GM19395 (cell line): ENCODE data around the gene PLEKHH3.

ENCODE experiments used
- ATAC-seq: cut with Tn5 transposase; IDR thresholded peaks from one replicate; pipeline ENCODE4 v1.9.1; 2021; ENCODE audit warnings: mild to moderate bottlenecking, moderate library complexity; ENCODE audit not compliant: unreplicated experiment

The PLEKHH3 gene

DNA sequence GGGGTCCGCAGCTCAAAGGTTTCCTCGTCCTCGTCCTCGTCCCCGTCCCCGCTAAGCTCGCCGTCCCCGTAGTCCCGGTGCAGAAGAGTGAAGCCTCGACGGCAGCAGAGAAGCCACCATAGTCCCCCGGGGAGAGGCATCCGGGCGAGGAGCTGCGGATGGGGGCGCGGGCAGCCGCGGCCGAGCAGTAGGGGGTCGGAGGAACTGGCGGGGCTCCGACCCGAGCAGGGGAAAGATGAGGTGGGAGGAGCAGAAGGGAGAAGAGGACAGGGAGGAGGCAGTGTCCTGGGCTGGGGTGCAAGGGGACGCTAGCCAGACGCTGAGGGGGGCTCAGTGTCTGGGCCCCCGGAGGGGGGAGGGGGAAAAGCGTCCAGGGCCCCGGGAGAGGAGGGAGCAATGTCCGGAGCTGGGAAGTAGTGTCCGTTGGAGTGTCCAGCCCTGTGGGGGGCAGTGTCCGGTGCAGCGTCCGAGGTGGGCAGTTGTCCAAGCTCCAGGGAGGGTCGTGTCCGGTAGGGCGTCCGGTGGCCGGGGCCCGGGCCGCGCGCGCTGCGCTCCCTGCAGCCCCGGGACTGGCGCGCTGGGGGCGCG, at the start of gene PLEKHH3:
Gene PLEKHH3, minus strand, starts transcription at position 571 of the 588 bp plus-strand sequence. Its CDS starts 431 bp downstream, at position 140.
- ATAC-seq = no peak

DNA sequence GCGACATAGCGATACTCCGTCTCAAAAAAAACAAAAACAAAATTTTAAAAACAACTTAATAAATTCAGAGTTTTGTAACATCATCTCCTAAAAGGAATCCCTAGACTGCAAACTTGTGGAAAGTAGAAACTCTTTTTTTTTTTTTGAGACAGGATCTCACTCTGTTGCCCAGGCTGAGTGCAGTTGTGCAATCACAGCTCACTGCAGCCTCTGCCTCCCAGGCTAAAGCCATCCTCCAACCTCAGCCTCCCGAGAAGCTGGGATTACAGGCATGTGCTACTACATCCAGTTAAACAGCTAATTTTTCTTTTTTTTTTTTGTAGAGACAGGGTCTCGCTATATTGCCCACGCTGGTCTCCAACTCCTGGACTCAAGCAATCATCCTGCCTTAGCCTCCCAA, 48.3 kb upstream of the PLEKHH3 start:
- no peak for ATAC-seq

DNA sequence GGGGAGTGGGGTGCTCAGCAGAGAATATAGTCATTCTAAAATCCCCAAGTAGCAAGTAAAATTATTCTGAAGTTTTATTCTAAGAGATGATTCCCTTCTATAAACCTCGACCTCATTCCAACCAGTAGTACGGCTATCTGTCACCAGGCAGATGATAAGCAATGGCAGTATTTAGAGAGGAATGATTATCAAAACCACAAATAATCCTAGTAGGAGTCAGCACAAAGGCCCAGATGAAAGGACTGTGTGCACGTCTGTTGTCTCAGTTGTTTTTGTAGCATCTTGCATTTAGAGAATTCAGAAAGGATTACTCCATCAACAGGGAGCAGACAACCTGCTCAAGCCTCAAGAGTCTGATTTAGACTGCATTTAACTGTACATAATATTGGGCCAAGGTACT, 46.8 kb upstream of the PLEKHH3 start:
- ATAC-seq = no peak

GRCh38 chr17:42720996-42721583, 44.3 kb upstream of the PLEKHH3 start:
- ATAC-seq = no peak

- no peak for ATAC-seq
Observed at GRCh38 chr17:42709561-42709960, 32.8 kb upstream of the PLEKHH3 start.

GRCh38 chr17:42708588-42708987, 31.8 kb upstream of the PLEKHH3 start:
- ATAC-seq = no peak

GRCh38 chr17:42706732-42707131, 29.9 kb upstream of the PLEKHH3 start:
- no peak for ATAC-seq

DNA sequence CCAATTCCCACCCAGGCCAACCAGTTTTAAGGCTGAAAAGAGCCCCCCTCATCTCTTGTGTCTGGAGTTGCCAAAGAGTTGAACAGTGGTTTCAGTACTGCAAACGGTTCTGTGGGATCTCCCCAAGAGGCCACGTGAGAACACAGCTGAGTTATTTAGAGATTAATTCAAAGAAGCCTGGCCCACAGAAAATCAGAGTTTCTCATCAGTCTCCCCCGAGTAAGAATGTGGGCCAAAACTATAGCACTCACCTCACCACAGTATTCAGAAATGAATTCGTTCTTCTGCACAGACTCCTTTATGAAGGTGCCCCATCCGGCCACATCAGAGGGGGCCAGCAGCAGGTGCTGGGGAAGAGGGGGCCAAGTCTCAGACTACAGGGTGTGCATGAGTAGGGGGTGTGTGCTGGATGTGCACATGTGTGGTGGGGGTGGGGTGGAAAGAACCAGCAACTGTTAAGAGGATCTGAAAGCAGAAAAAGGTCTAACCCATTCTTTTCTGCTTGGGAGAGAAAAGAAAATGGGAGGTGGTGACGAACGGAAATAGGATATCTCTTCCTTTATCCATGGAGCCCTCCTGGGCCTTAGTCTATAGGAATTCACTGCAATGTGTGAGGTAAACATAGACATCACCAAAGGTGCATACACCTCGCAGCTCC, 28.2 kb upstream of the PLEKHH3 start:
- ATAC-seq = peak; percentile 77

DNA sequence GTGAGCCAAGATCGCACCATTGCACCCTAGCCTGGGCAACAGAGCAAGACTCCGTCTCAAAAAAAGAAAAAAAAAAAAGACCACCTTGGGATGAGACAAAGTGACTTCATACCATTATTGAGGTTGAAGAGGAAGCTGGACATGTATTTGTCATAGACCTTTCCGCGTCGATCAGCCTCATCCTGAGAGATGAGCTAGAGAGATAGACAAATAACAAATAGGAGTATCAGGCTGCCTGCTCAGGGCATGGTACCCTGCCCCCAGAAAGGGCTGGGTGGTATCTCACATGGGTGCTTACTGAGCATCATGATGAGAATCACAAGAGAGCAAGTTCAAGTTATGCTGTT, 27.7 kb upstream of the PLEKHH3 start:
- ATAC-seq = peak; percentile 37

DNA sequence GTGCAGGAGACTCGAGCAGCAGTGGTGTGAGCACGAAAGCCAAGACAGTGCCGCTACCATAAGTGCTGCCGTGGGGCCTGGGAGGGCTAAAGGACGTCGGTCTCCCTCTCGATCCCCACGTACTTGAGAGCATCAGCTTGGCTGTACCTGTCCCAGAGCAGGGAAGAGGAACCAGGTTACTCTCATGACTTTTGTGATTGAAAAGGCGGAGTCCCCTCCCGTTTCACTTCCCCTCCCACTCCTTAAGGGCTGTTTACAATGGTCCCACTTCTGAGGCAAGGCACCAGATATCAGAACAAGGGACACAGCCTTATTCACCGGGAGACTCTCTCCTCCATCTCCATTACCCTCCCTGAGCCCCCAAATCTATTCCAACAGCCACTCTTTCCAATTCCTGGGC, 25.7 kb upstream of the PLEKHH3 start:
- no peak for ATAC-seq

- ATAC-seq = no peak
Observed at GRCh38 chr17:42700586-42701289, 23.9 kb upstream of the PLEKHH3 start.

GRCh38 chr17:42699415-42699740, 22.6 kb upstream of the PLEKHH3 start:
- no peak for ATAC-seq

GRCh38 chr17:42698736-42699414, 22.1 kb upstream of the PLEKHH3 start:
- ATAC-seq = no peak

GRCh38 chr17:42697108-42697811, 20.5 kb upstream of the PLEKHH3 start:
- ATAC-seq = no peak

GRCh38 chr17:42695500-42695899, 18.7 kb upstream of the PLEKHH3 start:
- no peak for ATAC-seq

DNA sequence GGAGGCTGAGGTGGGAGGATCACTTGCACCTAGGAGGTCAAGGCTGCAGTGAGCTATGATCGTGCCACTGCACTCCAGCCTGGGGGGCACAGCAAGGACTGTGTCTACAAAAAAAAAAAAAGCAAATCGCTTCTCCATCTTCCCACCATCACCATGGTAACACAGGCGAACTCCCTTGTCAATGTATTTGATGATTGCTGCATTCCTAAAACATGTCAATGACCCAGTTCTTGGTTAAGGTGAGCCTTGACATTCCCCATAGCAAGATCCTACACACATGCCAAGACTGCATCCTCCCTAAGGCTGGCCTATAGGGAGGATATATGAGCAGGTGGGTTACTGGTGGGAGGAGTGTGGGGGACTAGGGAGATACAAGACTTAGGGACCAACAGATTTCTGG, 17.7 kb upstream of the PLEKHH3 start:
- ATAC-seq = no peak

DNA sequence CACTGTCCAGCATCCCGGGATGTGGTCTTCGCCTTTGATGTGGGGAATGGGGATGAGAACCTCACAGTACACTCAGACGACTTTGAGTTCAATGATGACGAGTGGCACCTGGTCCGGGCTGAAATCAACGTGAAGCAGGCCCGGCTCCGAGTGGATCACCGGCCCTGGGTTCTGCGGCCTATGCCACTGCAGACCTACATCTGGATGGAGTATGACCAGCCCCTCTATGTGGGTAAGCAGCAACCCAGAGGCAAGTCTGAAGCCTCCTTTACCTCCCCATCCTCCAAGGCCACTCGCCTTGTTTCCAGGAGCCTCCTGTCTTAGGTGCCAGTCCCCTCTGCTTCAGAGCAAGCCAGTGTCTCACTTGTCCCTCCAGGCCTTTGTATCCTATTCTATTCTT, 15.7 kb upstream of the PLEKHH3 start:
- ATAC-seq = no peak

GRCh38 chr17:42691021-42691545, 14.3 kb upstream of the PLEKHH3 start:
- no peak for ATAC-seq

DNA sequence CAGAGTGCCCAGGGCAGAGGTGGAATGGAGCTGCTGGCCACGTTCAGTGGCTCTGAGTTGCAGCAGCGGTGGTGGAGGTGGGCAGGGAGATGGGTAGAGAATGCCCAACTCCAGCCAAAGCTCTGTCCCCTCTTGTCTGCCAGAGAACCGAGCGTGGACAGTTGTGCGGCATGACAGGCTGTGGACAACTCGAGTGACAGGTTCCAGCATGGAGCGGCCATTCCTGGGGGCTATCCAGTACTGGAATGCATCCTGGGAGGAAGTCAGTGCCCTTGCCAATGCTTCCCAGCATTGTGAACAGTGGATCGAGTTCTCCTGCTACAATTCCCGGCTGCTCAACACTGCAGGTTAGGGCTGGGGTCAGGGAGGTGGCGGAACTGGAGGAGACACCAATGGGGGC, 13.8 kb upstream of the PLEKHH3 start:
- ATAC-seq = no peak

DNA sequence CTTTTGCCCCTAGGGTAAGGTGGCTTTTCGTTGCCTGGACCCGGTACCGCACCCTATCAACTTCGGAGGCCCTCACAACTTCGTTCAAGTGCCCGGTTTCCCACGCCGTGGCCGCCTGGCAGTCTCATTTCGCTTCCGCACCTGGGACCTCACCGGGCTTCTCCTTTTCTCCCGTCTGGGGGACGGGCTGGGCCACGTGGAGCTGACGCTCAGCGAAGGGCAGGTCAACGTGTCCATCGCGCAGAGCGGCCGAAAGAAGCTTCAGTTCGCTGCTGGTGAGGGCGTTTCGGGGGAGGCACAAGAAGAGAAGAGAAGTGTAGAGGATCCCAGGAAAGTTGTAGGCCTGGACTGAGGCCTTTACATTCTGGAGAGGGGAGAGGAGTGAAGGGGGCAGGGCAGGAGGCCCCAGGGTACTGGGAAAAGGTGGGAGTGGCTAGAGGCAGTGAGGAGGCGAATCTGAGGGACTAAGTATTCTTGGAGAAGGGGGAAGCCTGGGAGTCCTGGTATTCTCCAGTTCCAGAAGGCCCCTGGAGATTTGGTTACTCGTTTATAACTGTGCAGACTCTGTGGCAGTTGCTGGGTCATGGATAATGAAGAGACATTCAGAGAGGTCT, 11.0 kb upstream of the PLEKHH3 start:
- no peak for ATAC-seq
